Islet of Langerhans (tissue), 1 donor: ENCODE data around the gene PIK3R5.
"Not testable (repeated sequence)": the region's sequence is repeated elsewhere in the genome, so short reads cannot be mapped to it uniquely, and the experiment has no call there.

ENCODE experiments used
- FAIRE-seq: peaks from one replicate; lab custom pipeline; 2011; peaks lifted over from hg19 to GRCh38; lab: Jason Lieb, UNC

Gene PIK3R5, protein sequence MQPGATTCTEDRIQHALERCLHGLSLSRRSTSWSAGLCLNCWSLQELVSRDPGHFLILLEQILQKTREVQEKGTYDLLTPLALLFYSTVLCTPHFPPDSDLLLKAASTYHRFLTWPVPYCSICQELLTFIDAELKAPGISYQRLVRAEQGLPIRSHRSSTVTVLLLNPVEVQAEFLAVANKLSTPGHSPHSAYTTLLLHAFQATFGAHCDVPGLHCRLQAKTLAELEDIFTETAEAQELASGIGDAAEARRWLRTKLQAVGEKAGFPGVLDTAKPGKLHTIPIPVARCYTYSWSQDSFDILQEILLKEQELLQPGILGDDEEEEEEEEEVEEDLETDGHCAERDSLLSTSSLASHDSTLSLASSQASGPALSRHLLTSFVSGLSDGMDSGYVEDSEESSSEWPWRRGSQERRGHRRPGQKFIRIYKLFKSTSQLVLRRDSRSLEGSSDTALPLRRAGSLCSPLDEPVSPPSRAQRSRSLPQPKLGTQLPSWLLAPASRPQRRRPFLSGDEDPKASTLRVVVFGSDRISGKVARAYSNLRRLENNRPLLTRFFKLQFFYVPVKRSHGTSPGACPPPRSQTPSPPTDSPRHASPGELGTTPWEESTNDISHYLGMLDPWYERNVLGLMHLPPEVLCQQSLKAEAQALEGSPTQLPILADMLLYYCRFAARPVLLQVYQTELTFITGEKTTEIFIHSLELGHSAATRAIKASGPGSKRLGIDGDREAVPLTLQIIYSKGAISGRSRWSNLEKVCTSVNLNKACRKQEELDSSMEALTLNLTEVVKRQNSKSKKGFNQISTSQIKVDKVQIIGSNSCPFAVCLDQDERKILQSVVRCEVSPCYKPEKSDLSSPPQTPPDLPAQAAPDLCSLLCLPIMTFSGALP

DNA sequence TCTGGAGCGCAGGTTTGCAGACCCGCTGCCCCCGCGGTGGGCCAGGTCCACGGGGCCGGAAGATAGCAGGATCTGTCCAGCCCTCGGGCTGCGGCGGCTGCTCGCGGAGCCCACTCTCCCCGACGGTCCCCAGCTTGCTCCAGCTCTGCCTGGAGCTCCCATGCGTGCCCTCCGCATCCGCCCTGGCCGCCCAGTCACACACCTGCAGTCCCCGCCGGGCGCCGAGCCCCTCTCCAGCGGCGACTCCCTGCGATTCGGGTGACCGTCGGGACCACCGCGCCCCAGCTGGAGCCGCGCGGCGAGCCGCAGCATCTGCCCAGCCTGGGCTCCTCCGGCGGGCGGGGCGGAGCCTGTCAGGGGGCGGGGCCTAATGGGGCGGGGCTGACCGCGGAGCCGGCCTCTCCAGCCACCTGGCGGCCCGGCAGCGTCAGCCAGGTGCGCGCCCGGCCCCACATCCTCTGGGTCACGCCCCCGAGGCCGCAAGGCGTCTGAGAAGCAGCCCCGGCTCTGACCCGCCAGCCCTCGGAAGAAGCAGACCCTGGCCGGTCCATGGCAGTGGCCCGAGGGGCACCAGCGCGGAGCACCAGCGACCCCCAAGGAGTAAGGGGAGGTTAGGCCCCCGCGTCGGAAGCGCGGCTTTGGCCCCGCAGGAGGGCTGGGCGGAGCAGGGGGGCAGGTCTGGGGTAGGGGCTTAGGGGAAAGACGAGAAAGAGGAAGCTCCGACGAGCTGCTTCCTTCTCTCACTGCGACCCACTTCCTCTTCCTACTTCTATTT lies at the start of gene PIK3R5:
TSS of gene PIK3R5 (minus strand) at position 314 of the 775 bp plus-strand sequence. CDS start 54,213 bp downstream, outside the sequence.
- no peak for FAIRE-seq

GRCh38 chr17:9011001-9011400 lies 45.5 kb upstream of the PIK3R5 start:
- FAIRE-seq: no peak

GRCh38 chr17:9009737-9010136 lies 44.2 kb upstream of the PIK3R5 start:
- FAIRE-seq: no peak

GRCh38 chr17:9009096-9009495 lies 43.6 kb upstream of the PIK3R5 start:
- no peak for FAIRE-seq

DNA sequence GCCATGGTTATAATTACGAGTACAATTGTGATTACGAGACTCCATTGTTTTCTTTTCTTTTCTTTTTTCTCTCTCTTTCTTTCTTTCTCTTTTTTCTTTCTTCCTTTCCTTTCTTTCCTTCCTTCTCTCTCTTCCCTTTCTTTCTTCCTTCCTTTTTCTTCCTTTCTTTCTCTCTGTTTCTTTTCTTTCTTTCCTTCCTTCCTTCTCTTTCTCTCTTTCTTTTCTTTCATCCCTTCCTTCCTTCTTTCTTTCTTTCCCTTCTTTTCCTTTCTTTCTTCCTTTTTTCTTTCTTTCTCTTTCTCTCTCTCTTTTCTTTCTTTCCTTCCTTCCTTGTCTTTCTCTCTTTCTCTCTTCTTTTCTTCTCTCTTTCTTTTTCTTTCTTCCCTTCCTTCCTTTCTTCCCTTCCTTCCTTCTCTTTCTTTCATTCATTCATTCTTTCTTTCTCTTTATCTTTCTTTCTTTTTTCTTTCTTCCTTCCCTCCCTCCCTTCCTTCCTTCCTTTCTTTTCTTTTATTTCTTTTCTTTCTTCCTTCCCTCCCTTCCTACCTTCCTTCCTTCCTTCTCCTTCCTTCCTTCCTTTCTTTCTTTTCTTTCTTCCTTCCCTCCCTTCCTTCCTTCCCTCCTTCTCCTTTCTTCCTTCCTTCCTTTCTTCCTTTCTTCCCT lies 41.7 kb upstream of the PIK3R5 start:
- no peak for FAIRE-seq

- no peak for FAIRE-seq
Observed at GRCh38 chr17:9006175-9006767, 40.8 kb upstream of the PIK3R5 start.

- no peak for FAIRE-seq
Observed at GRCh38 chr17:9004961-9005285, 39.4 kb upstream of the PIK3R5 start.

DNA sequence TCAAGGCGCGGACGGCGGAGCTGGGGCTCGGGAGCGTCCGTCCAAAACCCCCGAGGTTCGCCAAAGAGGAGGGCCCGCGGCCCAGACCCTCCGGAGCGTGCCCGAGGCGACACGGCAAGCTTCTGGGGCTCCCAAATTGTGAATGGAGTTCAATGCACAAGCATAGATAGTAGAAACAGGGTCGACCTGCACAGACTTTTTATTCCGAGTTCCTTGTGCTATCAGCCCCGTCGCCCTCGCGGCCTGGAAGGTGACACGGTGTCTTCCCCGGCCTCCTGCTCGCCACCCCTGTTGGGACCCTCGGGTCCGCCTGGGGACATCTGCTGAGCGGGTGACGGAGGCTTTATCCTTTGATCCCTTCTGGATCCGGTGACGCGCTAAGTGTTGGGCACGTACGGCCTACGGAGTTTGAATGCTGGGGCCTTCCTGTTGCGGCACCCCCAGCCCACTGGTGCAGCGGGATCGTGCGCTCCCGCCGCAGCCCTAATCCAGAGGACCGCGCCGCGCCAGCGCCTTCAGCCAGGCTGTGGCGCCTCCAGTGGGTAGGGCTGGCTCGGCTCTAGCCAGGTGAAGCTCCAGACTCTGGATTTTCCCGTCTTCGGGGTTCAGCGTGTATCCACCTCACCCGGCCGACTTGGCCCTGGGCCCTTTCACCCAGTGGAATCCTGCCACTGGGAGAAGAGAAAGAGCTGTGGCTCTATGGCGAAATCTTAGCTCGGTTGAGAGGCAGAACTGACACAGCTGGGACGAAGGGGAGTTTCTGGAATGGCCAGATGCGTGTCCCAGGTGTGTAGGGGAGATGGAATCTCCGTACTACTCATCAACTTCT lies 38.8 kb upstream of the PIK3R5 start:
- no peak for FAIRE-seq

GRCh38 chr17:9003355-9004131 lies 38.0 kb upstream of the PIK3R5 start:
- no peak for FAIRE-seq

- FAIRE-seq: no peak
Observed at GRCh38 chr17:9002606-9003354, 37.3 kb upstream of the PIK3R5 start.

GRCh38 chr17:9002227-9002605 lies 36.7 kb upstream of the PIK3R5 start:
- no peak for FAIRE-seq

DNA sequence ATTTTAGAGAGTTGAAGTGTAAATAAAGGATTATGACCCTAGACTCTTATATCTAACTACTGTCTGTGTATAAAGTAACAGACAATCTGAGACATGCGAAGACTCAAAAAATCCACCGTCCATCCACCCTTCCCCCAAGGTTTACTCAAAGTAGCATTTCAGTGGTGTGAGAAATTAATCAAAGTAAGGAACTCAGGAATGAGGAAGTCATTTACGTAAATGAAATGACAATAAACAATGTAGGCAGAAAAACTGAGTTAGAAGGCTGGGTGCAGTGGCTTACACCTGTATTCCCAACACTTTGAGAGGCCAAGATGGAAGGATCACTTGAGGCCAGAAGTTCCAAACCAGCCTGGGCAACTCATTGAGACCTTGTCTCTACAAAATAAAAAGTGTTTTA lies 36.1 kb upstream of the PIK3R5 start:
- no peak for FAIRE-seq

DNA sequence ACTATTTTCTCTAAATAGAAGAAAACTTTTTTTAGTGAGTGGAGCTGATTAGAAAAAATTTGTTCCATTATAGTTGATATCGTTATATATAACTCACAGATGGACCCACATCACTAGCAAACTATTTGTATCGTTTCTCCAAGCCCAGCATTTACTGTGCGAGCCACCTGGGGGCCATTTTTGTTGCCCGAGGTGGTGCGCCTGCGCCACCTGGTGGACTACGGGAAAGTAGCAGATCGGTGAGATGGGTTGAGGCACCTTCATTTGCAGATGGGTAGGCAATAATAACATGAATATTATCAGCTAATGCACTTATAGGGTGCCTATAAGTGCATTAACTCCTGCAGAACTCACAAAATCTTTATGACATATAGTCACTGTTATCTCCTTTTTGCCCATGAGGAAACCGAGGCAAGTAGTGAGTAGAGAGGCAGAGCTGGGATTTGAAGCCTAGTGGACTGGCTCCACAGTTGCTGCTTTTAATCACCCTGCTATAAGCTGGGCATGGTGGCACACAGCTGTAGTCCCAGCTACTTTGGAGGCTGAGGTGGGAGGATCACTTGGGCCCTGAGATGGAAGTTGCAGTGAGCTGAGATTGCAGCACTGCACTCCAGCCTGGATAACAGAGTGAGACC lies 32.6 kb upstream of the PIK3R5 start:
- FAIRE-seq: no peak

DNA sequence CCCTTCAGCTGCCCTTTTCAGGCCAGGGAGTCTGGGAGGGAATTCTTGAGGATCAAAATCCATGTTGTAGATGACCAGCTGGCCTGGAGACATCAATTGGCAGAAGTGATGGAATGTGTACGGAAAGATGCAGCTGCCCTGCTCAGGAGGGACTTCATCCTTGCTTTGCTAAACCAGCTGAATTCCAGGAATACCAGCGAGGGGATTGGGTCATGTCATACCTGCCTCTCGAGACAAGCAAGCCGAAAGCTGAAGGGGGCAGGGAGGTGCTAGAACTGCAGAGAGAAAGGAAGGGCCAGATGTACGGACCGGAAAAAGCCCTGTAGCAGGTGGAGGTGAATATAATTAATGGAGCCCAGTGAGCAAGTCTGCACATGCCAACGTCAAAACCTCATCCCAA lies 30.2 kb upstream of the PIK3R5 start:
- no peak for FAIRE-seq

DNA sequence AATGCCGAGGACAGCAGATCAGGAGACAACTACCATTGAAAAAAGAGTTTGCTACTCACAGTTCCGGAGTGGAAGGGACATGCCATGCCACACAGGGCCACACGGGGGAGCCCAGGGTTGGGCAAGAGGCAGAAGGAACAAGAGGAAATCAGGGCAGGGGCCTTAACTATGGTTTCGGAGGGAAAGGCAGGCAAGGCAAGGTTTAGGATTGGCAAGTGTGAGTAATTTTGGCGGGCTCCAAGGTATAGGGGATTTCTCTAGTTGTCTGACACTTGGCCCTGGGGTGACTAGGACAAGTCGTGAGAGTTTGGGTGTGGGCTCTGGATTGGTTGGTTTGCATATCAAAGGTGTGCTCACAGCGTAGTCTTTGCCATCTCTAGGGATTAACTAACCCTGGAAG lies 28.8 kb upstream of the PIK3R5 start:
- FAIRE-seq: no peak

DNA sequence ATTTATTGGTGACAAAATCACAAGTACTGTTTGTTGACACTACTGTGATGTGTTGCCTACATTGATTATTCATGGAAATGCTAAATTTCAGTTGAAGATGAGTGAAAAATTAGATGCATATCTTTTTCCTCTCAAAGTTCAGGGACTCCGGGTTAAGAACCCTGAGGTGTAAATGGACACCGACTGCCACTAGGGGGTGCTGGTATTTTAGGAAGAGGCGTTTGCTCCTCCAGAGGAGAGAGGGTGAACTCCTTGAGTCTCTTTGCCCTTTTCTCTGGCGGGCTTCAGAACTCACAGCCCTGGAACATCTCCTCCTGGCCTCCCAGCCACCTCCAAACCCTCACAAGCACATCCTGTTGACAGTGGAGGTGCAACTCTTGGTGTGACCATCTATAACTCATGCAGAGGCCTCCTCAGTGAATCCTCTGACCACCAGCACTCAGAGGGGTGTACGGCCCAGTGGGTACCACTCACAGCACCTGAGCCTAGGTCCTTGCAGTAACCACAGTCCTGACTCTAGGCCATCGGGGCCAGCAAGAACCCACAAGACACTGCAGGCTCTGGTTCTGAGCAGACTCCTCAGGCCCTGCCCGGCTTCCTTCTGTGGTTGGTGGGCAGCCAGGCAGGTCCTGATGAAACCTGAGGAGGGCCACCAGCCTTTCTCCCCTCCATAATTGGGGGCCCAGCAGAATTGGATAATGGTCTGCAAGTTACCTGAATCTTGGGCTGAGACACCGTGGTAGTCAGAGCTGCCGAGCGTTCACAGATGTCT lies 26.2 kb upstream of the PIK3R5 start:
- no peak for FAIRE-seq

DNA sequence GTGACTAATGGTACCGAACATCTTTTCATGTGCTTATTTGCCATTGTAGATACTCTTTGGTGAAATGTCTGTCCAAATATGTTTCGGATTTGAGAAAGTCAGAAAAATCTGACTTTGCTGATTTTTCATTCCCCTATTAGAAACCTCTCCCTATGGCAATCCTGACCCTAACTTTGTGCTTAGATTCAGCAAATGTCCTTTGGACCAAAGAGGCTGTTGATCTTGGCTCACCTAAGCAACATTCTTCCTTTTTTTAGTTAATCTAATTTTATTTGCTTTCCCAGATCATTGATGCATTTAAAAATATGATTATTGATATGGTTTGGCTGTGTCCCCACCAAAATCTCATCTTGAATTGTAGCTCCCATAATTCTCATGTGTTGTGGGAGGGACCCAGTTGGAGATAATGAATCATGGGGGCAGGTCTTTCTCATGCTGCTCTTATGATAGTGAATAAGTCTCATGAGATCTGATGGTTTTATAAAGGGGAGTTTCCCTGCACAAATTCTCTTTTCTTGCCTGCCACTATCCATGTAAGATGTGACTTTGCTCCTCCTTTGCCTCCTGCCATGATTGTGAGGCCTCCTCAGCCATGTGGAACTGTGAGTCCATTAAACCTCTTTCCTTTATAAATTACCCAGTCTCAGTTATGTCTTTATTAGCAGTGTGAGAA lies 22.9 kb upstream of the PIK3R5 start:
- not testable (repeated sequence) for FAIRE-seq
